GM23248 (cell line): ENCODE measurements around the gene POLA2.

Experiments
- EZH2 ChIP-seq: fragments of 200-600 bp; sonication (generic); IDR thresholded peaks from 2 replicates; pipeline ENCODE4 v1.6.1; 2018; ENCODE audit warnings: antibody characterized with exemption, mild to moderate bottlenecking; ENCODE audit not compliant: insufficient read depth, poor library complexity, severe bottlenecking
- EZH2phosphoT487 ChIP-seq: fragments of 200-600 bp; sonication (generic); IDR thresholded peaks from 2 replicates; pipeline ENCODE4 v1.6.1; 2018; ENCODE audit warnings: antibody characterized with exemption, moderate library complexity, mild to moderate bottlenecking, low read depth; ENCODE audit not compliant: insufficient read depth

- TF ChIP-seq EZH2, result no peak
- TF ChIP-seq EZH2phosphoT487, result no peak
These were observed 35.7 kb upstream of the POLA2 start for GRCh38 chr11:65226103-65226442.
